GM12878 (cell line): Measurements from ENCODE around the gene SLC7A10. TPM values are rescaled to one million over a fixed set of nuclear protein-coding genes. Genes with fewer than 3 reads are reported as not detected.
"Not testable (repeated sequence)": the region's sequence is repeated elsewhere in the genome, so short reads cannot be mapped to it uniquely, and the experiment has no call there.

Experiments
- ATAC-seq: fragments of 200-7000 bp; cut with Tn5 transposase; 3 replicates; pipeline ENCODE4 v1.9.1; 2020; ENCODE audit warnings: mild to moderate bottlenecking, moderate library complexity
- BruUV-seq: library from RNA; stranded (reverse); fragments of 400-500 nt; replicated peaks from 2 replicates; lab custom pipeline; 2021; lab: Mats Ljungman, UMichigan
- CTCF ChIA-PET: fragments of 300-600 bp; sonication (Branson Sonifier 250); formaldehyde crosslinking; extraction: SDS; loops from one replicate; lab custom pipeline; 2021; ENCODE audit warnings: inconsistent platforms; lab: Yijun Ruan, JAX
- POLR2A ChIA-PET: fragments of 350-600 bp; formaldehyde crosslinking; extraction: SDS; loops from one replicate; lab custom pipeline; 2021; ENCODE audit warnings: inconsistent platforms; lab: Charles Lee
- RAD21 ChIA-PET: fragments of 300-600 bp; sonication (Branson Sonifier 250); formaldehyde crosslinking; loops from one replicate; lab custom pipeline; 2023; ENCODE audit warnings: antibody characterized with exemption; ENCODE audit not compliant: unreplicated experiment; lab: Charles Lee
- SMC1A ChIA-PET: fragments of 300-600 bp; sonication (Branson Sonifier 250); formaldehyde crosslinking; loops from one replicate; lab custom pipeline; 2023; ENCODE audit not compliant: unreplicated experiment, uncharacterized antibody; lab: Charles Lee
- DNase-seq: peaks from one replicate; pipeline ENCODE4 v3.0.0-alpha.2; 2011; ENCODE audit warnings: low read depth, low spot score
- FAIRE-seq: peaks from 3 replicates; lab custom pipeline; 2011; peaks lifted over from hg19 to GRCh38; lab: Jason Lieb, UNC
- H2AFZ ChIP-seq: 2 replicates; pipeline ENCODE4 v1.6.0; 2011; ENCODE audit warnings: low read depth, low read length, control low read depth; ENCODE audit not compliant: control insufficient read depth
- H3K27ac ChIP-seq: 2 replicates; pipeline ENCODE4 v1.5.1; 2011; ENCODE audit warnings: control low read depth; ENCODE audit not compliant: control insufficient read depth, insufficient read depth
- H3K27me3 ChIP-seq, 2 experiments: replicated peaks in 1 of 2; 2 replicates each; pipeline versions ENCODE4 v1.6.0 to v1.6.1; 2011; ENCODE audit warnings: low read length in 1 of 2; ENCODE audit not compliant: control insufficient read depth in 2 of 2, insufficient read depth in 2 of 2
- H3K36me3 ChIP-seq, 2 experiments: 2 replicates each; pipeline ENCODE4 v1.5.1; 2011; ENCODE audit warnings: low read length in 1 of 2; ENCODE audit not compliant: control insufficient read depth in 2 of 2, insufficient read depth in 2 of 2
- H3K4me1 ChIP-seq: 2 replicates; pipeline ENCODE4 v1.6.1; 2011; ENCODE audit warnings: mild to moderate bottlenecking, low read length, moderate library complexity, mixed read lengths; ENCODE audit not compliant: control insufficient read depth, insufficient read depth
- H3K4me2 ChIP-seq: 2 replicates; pipeline ENCODE4 v1.6.0; 2011; ENCODE audit warnings: control low read depth; ENCODE audit not compliant: control insufficient read depth, insufficient read depth
- H3K4me3 ChIP-seq: fragments of 200-600 bp; sonication (generic); 2 replicates; pipeline ENCODE4 v1.5.1; 2016
- H3K79me2 ChIP-seq: 2 replicates; pipeline ENCODE4 v1.6.0; 2011; ENCODE audit warnings: low read length; ENCODE audit not compliant: control insufficient read depth, insufficient read depth
- H3K9ac ChIP-seq: 2 replicates; pipeline ENCODE4 v1.8.0; 2011; ENCODE audit warnings: low read length, control low read depth, mixed read lengths; ENCODE audit not compliant: control insufficient read depth, insufficient read depth
- H3K9me3 ChIP-seq: replicated peaks from 3 replicates; pipeline ENCODE4 v1.5.1; 2011; ENCODE audit warnings: mild to moderate bottlenecking, low read length; ENCODE audit not compliant: control insufficient read depth, insufficient read depth
- H4K20me1 ChIP-seq: 2 replicates; pipeline ENCODE4 v1.6.0; 2011; ENCODE audit not compliant: control insufficient read depth, insufficient read depth
- FOXM1 ChIP-seq: IDR thresholded peaks from 2 replicates; pipeline ENCODE4 v1.6.1; 2012; ENCODE audit warnings: low read depth, mild to moderate bottlenecking, inconsistent platforms, low read length, moderate library complexity
- MTA3 ChIP-seq: IDR thresholded peaks from 2 replicates; pipeline ENCODE4 v1.6.1; 2012; ENCODE audit warnings: low read length, inconsistent platforms, borderline replicate concordance
- SPI1 ChIP-seq: IDR thresholded peaks from 2 replicates; pipeline ENCODE4 v1.6.1; 2011; ENCODE audit warnings: low read depth, mild to moderate bottlenecking, low read length, moderate library complexity, borderline replicate concordance; ENCODE audit not compliant: insufficient read depth
- YY1 ChIP-seq: IDR thresholded peaks from 2 replicates; pipeline ENCODE4 v1.6.1; 2011; ENCODE audit warnings: low read depth, mild to moderate bottlenecking, low read length
- ZNF274 ChIP-seq: IDR thresholded peaks from one replicate; pipeline ENCODE4 v1.8.0; 2011; ENCODE audit not compliant: insufficient read length, insufficient read depth
- WGBS: methylation state at CpG from one replicate; pipeline ENCODE4 v1.1.6; 2016; ENCODE audit warnings: low lambda C conversion rate; ENCODE audit not compliant: insufficient replicate concordance, insufficient coverage; ENCODE audit errors: missing lambda C conversion rate; 5-methylcytosine and 5-hydroxymethylcytosine counted together
- in situ Hi-C: fragments of 300-500 bp; cut with MboI; formaldehyde crosslinking; loops from 9 replicates; pipeline ENCODE4 v1.14.3; 2018; ENCODE audit warnings: mixed read lengths
- intact Hi-C: fragments of 100-400 bp; cut with micrococcal nuclease; formaldehyde crosslinking; loops from one replicate; pipeline ENCODE4 v1.14.2; 2022; ENCODE audit not compliant: unreplicated experiment
- polyA plus RNA-seq, 11 experiments: library from polyadenylated mRNA; depleted of rRNA in 4 of 11; unstranded in 6 of 11; stranded (reverse) in 5 of 11; fragments of >200 nt; fragmentation: Nextera tagmentation in 4 of 11; fragmentation: Illumina TruSeq in 1 of 11; extraction: Ambion mirVana in 4 of 11; extraction: Trizol in 1 of 11; gene quantifications; 1 replicate in 1 of 11; 2 replicates in 10 of 11; pipeline versions ENCODE4 v1.2.1 to v1.2.3, GENCODE V29; 2011 to 2016; ENCODE audit warnings: inconsistent platforms in 2 of 11, missing spikeins in 2 of 11, low read depth in 1 of 11
- total RNA-seq, 4 experiments: library from RNA; depleted of rRNA in 3 of 4; stranded (reverse); fragments of >200 nt in 3 of 4; fragmentation: Illumina TruSeq in 1 of 4; extraction: Trizol in 1 of 4; gene quantifications; 2 replicates each; pipeline versions ENCODE4 v1.2.1 to v1.2.3, GENCODE V29; 2013 to 2021
- TF ChIP-seq, protein P1 (sequence below): IDR thresholded peaks from 2 replicates; pipeline ENCODE4 v1.6.1; 2011; ENCODE audit warnings: borderline replicate concordance, low read depth, mild to moderate bottlenecking, moderate library complexity, low read length; ENCODE audit not compliant: insufficient read depth, poor library complexity, severe bottlenecking
- TF ChIP-seq, protein P2 (sequence below): fragments of 450-650 bp; IDR thresholded peaks from 2 replicates; pipeline ENCODE4 v1.6.1; 2017; ENCODE audit warnings: borderline replicate concordance
- TF ChIP-seq, protein P3 (sequence below): fragments of 450-650 bp; IDR thresholded peaks from 2 replicates; pipeline ENCODE4 v1.6.1; 2016; ENCODE audit warnings: mild to moderate bottlenecking
- TF ChIP-seq, protein P4 (sequence below): fragments of 450-650 bp; IDR thresholded peaks from 2 replicates; pipeline ENCODE4 v1.6.1; 2014; ENCODE audit warnings: mild to moderate bottlenecking

The SLC7A10 gene
- total and polyA plus RNA-seq, 10 of the 15 experiments (the other 5 are each of a cell fraction or from before 2014, with no cell fraction given), result not detected

DNA sequence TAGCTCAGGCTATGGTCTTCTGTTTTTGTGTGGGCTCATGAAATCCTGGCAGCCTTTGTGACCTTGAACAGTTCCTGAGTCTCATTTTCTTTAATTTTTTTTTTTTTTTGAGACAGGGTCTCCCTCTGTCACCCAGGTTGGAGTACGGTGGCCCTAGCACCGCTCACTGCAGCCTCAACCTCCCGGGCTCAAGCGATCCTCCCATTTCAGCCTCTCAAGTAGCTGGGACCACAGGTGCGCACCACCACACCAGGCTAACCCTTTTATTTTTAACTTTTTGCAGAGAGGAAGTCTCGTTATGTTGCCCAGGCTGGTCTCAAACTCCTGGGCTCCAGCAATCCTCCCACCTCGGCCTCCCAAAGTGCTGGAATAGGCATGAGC is 15.8 kb downstream of the SLC7A10 start:
- H3K79me2 ChIP-seq, FAIRE-seq, H3K4me1 ChIP-seq, DNase-seq, H3K27me3 ChIP-seq, H3K36me3 ChIP-seq, CTCF ChIA-PET, RAD21 ChIA-PET, H3K27ac ChIP-seq, H3K4me3 ChIP-seq, in situ Hi-C loops, POLR2A ChIA-PET, intact Hi-C loops, BruUV-seq, H3K4me2 ChIP-seq, H3K9me3 ChIP-seq, ATAC-seq, H3K9ac ChIP-seq, H4K20me1 ChIP-seq, SMC1A ChIA-PET, H2AFZ ChIP-seq: not testable (repeated sequence)
- 51% methylated on average over 6 of the region's 7 CpGs for WGBS

DNA sequence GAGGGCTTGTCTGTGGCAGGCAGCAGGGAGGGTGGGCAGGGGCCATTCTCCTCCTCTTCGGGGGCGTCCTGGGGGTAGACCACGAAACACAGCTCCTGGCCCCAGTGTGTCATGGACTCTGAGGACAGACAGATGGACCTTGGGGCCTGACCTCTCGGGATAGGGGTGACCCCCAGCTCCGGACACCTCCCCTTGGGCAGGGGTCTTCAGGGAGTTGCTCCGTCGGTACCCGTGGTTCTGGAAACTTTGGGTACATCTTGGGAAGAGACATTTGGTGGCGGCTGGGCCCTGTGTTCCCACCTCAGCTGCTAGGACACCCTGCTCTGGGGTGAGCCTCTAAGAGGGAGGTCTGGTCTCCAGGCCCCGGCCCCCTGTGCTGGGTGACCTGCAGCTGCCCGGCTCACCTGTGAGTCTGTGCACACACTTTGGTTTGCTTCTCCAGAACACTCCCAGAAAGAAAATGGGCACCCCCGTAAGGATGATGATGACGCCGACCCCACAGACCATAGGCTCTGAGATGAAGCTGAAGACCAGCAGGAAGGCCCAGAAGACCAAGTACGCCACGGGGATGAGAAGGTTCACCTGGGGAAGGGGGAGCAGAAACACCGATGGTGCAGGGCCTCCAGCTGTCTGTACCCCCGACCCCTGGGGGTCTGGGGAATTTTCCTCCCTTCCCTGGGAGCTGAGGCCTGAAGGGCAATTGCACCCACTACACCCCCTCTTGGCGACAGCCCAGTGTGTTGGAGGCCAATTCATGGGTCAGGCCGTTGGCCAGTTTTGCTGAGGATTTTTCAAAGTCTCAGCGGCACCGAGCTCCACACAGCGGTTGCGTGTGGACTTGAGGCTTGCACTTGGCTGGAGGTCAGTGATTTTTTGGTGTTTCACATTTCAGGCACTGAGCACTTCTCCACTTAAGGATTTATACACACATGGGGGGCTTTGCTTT is 16.5 kb downstream of the SLC7A10 start:
- H3K36me3 ChIP-seq, result no peaks in the 10 kb centered on the region
- H3K79me2 ChIP-seq, result no peaks in the 10 kb centered on the region
- no peak for DNase-seq
- no peak overlapping the region for H3K4me2 ChIP-seq
- no peaks in the 10 kb centered on the region for H3K27me3 ChIP-seq
- in situ Hi-C loops (no loop called here), intact Hi-C loops (no loop called here)
- RAD21 ChIA-PET, result no interaction called here
- 52% methylated on average over 24 of the region's 24 CpGs for WGBS
- ATAC-seq, result no peak
- H3K27ac ChIP-seq, result no peak overlapping the region
- no peaks in the 10 kb centered on the region for H3K9me3 ChIP-seq
- POLR2A ChIA-PET, result no interaction called here
- H3K9ac ChIP-seq, result no peak overlapping the region
- SMC1A ChIA-PET, result interaction anchor here (0.7 kb wide), 1 partner anchor 32 kb away, joined by 3 read pairs; no protein-coding TSS in a partner anchor
- no TSS peak for BruUV-seq
- H4K20me1 ChIP-seq, result no peaks in the 10 kb centered on the region
- CTCF ChIA-PET, result no interaction called here
- no peak overlapping the region for H3K4me3 ChIP-seq
- no peak overlapping the region for H2AFZ ChIP-seq
- no peaks in the 10 kb centered on the region for H3K4me1 ChIP-seq
- FAIRE-seq, result no peak
- TF ChIP-seq FOXM1, result no peak
- TF ChIP-seq, protein P1, sequence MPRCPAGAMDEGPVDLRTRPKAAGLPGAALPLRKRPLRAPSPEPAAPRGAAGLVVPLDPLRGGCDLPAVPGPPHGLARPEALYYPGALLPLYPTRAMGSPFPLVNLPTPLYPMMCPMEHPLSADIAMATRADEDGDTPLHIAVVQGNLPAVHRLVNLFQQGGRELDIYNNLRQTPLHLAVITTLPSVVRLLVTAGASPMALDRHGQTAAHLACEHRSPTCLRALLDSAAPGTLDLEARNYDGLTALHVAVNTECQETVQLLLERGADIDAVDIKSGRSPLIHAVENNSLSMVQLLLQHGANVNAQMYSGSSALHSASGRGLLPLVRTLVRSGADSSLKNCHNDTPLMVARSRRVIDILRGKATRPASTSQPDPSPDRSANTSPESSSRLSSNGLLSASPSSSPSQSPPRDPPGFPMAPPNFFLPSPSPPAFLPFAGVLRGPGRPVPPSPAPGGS, result no peak
- TF ChIP-seq, protein P2, sequence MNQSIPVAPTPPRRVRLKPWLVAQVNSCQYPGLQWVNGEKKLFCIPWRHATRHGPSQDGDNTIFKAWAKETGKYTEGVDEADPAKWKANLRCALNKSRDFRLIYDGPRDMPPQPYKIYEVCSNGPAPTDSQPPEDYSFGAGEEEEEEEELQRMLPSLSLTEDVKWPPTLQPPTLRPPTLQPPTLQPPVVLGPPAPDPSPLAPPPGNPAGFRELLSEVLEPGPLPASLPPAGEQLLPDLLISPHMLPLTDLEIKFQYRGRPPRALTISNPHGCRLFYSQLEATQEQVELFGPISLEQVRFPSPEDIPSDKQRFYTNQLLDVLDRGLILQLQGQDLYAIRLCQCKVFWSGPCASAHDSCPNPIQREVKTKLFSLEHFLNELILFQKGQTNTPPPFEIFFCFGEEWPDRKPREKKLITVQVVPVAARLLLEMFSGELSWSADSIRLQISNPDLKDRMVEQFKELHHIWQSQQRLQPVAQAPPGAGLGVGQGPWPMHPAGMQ, result no peak
- TF ChIP-seq, protein P3, sequence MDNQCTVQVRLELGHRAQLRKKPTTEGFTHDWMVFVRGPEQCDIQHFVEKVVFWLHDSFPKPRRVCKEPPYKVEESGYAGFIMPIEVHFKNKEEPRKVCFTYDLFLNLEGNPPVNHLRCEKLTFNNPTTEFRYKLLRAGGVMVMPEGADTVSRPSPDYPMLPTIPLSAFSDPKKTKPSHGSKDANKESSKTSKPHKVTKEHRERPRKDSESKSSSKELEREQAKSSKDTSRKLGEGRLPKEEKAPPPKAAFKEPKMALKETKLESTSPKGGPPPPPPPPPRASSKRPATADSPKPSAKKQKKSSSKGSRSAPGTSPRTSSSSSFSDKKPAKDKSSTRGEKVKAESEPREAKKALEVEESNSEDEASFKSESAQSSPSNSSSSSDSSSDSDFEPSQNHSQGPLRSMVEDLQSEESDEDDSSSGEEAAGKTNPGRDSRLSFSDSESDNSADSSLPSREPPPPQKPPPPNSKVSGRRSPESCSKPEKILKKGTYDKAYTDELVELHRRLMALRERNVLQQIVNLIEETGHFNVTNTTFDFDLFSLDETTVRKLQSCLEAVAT, result no peak
- no peak for TF ChIP-seq ZNF274
- TF ChIP-seq, protein P4, sequence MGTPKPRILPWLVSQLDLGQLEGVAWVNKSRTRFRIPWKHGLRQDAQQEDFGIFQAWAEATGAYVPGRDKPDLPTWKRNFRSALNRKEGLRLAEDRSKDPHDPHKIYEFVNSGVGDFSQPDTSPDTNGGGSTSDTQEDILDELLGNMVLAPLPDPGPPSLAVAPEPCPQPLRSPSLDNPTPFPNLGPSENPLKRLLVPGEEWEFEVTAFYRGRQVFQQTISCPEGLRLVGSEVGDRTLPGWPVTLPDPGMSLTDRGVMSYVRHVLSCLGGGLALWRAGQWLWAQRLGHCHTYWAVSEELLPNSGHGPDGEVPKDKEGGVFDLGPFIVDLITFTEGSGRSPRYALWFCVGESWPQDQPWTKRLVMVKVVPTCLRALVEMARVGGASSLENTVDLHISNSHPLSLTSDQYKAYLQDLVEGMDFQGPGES, result no peak
- no peak for TF ChIP-seq SPI1
- TF ChIP-seq MTA3, result no peak
- TF ChIP-seq YY1, result no peak
